Activated CD8-positive, alpha-beta T cell treated with anti-CD3 and anti-CD28 coated beads, Interleukin-2, amount 10 ng/mL, durations not matched to agents 7 days and 5 days (primary cell): ENCODE measurements around the gene ZNF469. TPM values are rescaled to one million over a fixed set of nuclear protein-coding genes. Genes with fewer than 3 reads are reported as not detected.

Experiments
- ATAC-seq: fragments of 150-1000 bp; cut with Tn5 transposase; one replicate; pipeline ENCODE4 v1.10.0; 2021; ENCODE audit warnings: moderate library complexity
- CTCF ChIA-PET: fragments of 350-600 bp; sonication (Branson Sonifier 250); formaldehyde crosslinking; loops from one replicate; lab custom pipeline; 2021; ENCODE audit warnings: antibody characterized with exemption; lab: Charles Lee
- POLR2A ChIA-PET: fragments of 350-600 bp; sonication (Branson Sonifier 250); formaldehyde crosslinking; loops from one replicate; lab custom pipeline; 2021; ENCODE audit warnings: antibody characterized with exemption; lab: Charles Lee
- DNase-seq: peaks from one replicate; pipeline ENCODE4 v3.0.0-alpha.2; 2020
- H3K27ac Mint-ChIP-seq: one replicate; pipeline ENCODE4 v1.8.0; 2021; ENCODE audit warnings: mild to moderate bottlenecking, mixed read lengths
- H3K27me3 Mint-ChIP-seq: one replicate; pipeline ENCODE4 v1.8.0; 2021; ENCODE audit warnings: low read depth, mixed read lengths
- H3K36me3 Mint-ChIP-seq: one replicate; pipeline ENCODE4 v1.8.0; 2021; ENCODE audit warnings: low read depth, mixed read lengths
- H3K4me1 Mint-ChIP-seq: one replicate; pipeline ENCODE4 v1.8.0; 2021; ENCODE audit warnings: low read depth, mixed read lengths
- H3K4me3 Mint-ChIP-seq: one replicate; pipeline ENCODE4 v1.8.0; 2021; ENCODE audit warnings: mild to moderate bottlenecking, mixed read lengths
- H3K9me3 Mint-ChIP-seq: one replicate; pipeline ENCODE4 v1.8.0; 2022; ENCODE audit warnings: mixed read lengths; ENCODE audit not compliant: insufficient read depth
- total RNA-seq, 2 experiments: library from RNA; stranded (reverse); gene quantifications; one replicate each; pipeline ENCODE4 v1.2.3, GENCODE V29; 2021

Gene ZNF469
- total RNA-seq, 2 experiments from 2014 or later: 0.66 to 0.83 TPM

DNA sequence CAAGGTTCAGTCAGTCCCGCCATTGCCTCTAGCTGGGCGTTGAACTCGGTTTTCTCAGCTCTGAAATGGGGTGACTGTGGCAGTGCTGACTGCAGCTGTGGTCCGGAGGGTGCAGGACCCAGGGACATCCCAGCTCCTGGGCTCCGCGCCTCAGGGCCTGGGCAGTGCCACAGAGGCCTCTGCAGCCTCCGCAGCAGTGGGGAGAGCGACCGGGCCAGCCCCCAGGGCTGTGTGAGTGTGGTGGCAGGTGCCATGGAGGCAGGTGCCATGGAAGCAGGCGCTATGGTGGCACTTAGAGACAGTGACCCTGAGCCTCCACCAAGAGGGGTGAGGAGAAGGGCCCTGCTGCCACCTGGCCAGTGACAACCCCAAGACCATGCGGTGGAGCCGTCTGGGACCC is 30.9 kb downstream of the ZNF469 start:
- ChIA-PET POLR2A (no interaction called here), CTCF (no interaction called here)
- no peaks in the 10 kb centered on the region for H3K27me3 Mint-ChIP-seq
- peaks cover under 1% of the 10 kb centered on the region for H3K4me1 Mint-ChIP-seq
- H3K4me3 Mint-ChIP-seq: no peak overlapping the region
- H3K36me3 Mint-ChIP-seq: no peaks in the 10 kb centered on the region
- H3K9me3 Mint-ChIP-seq: no peaks in the 10 kb centered on the region
- ATAC-seq (no peak), DNase-seq (no peak)
- H3K27ac Mint-ChIP-seq: no peak overlapping the region

DNA sequence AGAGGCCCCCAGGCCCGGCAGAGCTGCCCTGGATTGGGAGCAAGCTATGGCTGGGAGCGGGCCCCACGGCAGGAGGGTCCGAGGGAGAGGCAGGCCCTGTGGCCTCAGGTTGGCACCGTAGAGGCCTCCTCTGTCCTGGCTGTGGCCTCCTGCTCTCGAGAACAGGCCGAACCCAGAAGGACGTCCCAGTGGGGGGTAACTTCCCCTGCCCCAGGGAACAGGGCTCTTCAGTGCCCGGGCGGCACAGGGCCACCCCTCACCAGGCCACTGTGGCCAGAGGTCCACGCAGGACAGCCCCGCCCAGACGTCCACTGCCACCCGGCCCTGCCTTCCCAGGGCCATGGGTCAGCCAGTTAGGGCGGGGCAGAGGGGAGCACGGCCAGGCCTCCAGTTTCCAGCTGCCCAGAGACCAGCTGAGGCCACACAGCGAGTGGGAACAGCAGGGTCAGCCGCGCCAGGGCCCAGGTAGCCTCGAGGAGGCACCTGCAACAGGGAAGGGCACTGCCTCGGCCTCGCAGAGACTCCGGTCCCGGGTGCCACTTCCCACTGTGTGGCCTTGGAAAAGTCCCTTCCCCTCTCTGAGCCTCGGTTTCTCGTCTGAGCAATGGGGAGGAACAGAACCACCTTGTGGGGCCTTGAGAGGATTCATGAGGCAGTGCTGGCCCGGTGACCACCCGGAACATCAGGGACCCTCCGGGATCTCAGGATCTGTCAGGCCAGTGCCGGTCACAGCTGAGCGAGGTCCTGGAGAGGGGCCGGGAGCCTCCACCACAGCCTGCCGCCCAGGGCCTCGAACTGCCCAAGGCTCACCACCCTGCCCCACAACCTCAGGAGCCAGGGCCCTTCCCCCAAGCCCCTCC is 32.0 kb downstream of the ZNF469 start:
- Mint-ChIP-seq H3K36me3 (no peaks in the 10 kb centered on the region), H3K4me3 (no peak overlapping the region), H3K27me3 (no peaks in the 10 kb centered on the region), H3K9me3 (no peaks in the 10 kb centered on the region), H3K27ac (no peak overlapping the region), H3K4me1 (no peaks in the 10 kb centered on the region)
- DNase-seq (no peak), ATAC-seq (no peak)
- ChIA-PET CTCF (no interaction called here), POLR2A (no interaction called here)

DNA sequence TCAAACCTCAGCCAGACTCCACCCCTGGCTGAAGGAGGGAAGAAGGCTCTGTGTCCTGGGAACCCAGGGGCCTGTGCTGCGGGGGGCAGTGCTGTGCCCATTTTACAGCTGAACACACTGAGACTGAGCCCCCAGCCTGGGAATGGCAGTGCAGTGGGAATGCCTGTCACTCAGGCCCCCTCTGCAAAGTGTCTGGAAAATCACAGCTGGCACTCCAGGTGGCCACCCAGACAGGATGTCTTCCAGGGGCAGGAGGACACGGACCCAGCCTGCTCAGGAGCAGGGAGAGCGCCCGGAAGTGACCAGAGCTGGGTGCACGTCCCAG is 32.6 kb downstream of the ZNF469 start:
- Mint-ChIP-seq H3K27ac (no peak overlapping the region), H3K36me3 (no peaks in the 10 kb centered on the region), H3K4me1 (no peaks in the 10 kb centered on the region), H3K27me3 (no peaks in the 10 kb centered on the region), H3K9me3 (no peaks in the 10 kb centered on the region), H3K4me3 (no peak overlapping the region)
- ChIA-PET CTCF (interaction anchor here (1.1 kb wide), 1 partner anchor 22 kb away, joined by 4 read pairs; no protein-coding TSS in a partner anchor), POLR2A (no interaction called here)
- DNase-seq (no peak), ATAC-seq (no peak)

DNA sequence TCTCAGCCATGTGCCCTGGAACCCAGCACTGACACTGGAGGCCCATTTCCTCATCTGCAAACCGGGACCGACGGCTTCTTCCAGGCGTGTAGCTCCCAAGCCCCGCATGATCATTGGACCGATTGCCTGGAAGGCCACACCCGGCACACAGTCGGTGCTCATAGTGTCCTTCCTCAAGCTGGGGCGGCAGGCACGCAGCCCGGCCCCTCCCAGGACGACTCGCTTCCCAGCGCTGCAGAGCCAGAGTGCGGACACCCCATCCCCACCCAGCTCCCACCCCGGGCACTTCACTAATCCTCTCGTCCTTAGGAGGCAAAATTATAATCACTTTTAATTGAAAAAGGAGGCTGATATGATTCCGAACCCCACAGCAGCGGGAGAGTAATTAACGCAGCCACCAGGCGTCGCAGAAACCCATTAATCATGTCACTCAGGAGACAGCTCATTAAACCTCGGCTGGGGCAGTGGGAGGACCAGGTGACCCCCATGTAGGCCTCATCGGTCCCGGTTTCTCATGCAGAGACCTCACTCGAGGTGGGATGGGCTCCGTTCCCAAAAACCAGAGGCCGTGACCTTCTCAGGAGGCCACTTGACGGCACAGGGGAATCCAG is 33.1 kb downstream of the ZNF469 start:
- POLR2A ChIA-PET: no interaction called here
- Mint-ChIP-seq H3K27ac (no peak overlapping the region), H3K36me3 (no peaks in the 10 kb centered on the region), H3K4me1 (no peaks in the 10 kb centered on the region), H3K9me3 (no peaks in the 10 kb centered on the region), H3K27me3 (no peaks in the 10 kb centered on the region), H3K4me3 (no peak overlapping the region)
- ATAC-seq (no peak), DNase-seq (no peak)
- CTCF ChIA-PET: interaction anchor here (1.1 kb wide), 1 partner anchor 22 kb away, joined by 4 read pairs; no protein-coding TSS in a partner anchor

DNA sequence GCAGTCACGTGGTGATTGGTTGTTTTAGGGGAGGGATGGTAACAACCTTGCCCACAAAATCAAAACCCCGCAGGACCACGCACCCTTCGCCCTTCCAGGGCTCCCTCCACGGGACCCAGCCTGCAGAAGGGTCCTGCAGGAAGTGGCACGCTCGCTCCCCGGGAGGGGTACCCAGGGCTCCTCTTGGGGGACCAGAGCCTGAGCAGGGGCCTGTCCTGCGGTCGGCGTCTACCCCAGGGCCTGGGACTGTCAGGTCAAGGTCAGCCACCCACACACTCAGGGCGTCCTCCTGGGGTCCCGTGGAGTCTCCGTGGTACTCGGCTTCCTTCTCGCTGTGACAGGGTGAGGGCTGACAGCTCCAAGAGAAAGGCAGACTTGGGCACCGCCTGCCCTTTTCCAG is 33.9 kb downstream of the ZNF469 start:
- Mint-ChIP-seq H3K4me1 (no peaks in the 10 kb centered on the region), H3K27me3 (no peaks in the 10 kb centered on the region), H3K4me3 (no peak overlapping the region), H3K9me3 (no peaks in the 10 kb centered on the region), H3K27ac (no peak overlapping the region), H3K36me3 (no peaks in the 10 kb centered on the region)
- POLR2A ChIA-PET: no interaction called here
- ATAC-seq (no peak), DNase-seq (no peak)
- CTCF ChIA-PET: no interaction called here

GRCh38 chr16:88417684-88418476 is 35.1 kb downstream of the ZNF469 start:
- H3K36me3 Mint-ChIP-seq: no peaks in the 10 kb centered on the region
- H3K4me3 Mint-ChIP-seq: no peak overlapping the region
- H3K4me1 Mint-ChIP-seq: no peaks in the 10 kb centered on the region
- H3K9me3 Mint-ChIP-seq: no peaks in the 10 kb centered on the region
- ChIA-PET CTCF (interaction anchor here (1.2 kb wide), 1 partner anchor 131 kb away, joined by 3 read pairs; no protein-coding TSS in a partner anchor), POLR2A (no interaction called here)
- no peak for DNase-seq
- ATAC-seq: no peak
- H3K27ac Mint-ChIP-seq: no peak overlapping the region
- H3K27me3 Mint-ChIP-seq: peaks cover 3% of the 10 kb centered on the region

GRCh38 chr16:88418869-88419268 is 36.1 kb downstream of the ZNF469 start:
- CTCF ChIA-PET: no interaction called here
- ATAC-seq: no peak
- H3K27me3 Mint-ChIP-seq: peaks cover 3% of the 10 kb centered on the region
- H3K4me3 Mint-ChIP-seq: no peak overlapping the region
- H3K36me3 Mint-ChIP-seq: no peaks in the 10 kb centered on the region
- H3K4me1 Mint-ChIP-seq: no peaks in the 10 kb centered on the region
- no peaks in the 10 kb centered on the region for H3K9me3 Mint-ChIP-seq
- H3K27ac Mint-ChIP-seq: no peak overlapping the region
- POLR2A ChIA-PET: no interaction called here
- no peak for DNase-seq

DNA sequence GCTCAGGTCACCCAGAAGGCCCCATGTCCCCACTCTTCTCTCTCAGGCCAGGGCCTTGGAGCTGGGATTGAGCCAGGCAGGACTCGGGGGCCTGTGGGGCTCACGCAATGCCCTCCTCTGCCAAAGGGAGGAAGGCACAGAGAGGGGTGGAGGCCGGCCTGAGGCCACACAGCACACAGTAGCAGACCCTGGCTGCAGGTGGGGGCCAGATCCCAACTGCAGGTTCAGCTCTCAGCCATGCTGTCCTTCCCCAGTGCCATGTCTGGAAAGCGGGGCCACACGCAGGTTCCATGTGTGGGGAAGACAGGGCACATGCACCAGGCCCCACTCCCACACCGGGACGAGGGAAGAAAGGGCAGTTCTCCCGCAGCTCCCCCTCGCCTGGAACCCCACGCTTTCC is 37.0 kb downstream of the ZNF469 start:
- ATAC-seq (no peak), DNase-seq (no peak)
- H3K4me3 Mint-ChIP-seq: no peak overlapping the region
- no peaks in the 10 kb centered on the region for H3K9me3 Mint-ChIP-seq
- H3K27ac Mint-ChIP-seq: no peak overlapping the region
- H3K4me1 Mint-ChIP-seq: no peaks in the 10 kb centered on the region
- peaks cover 7% of the 10 kb centered on the region for H3K27me3 Mint-ChIP-seq
- CTCF ChIA-PET: no interaction called here
- POLR2A ChIA-PET: no interaction called here
- H3K36me3 Mint-ChIP-seq: no peaks in the 10 kb centered on the region

DNA sequence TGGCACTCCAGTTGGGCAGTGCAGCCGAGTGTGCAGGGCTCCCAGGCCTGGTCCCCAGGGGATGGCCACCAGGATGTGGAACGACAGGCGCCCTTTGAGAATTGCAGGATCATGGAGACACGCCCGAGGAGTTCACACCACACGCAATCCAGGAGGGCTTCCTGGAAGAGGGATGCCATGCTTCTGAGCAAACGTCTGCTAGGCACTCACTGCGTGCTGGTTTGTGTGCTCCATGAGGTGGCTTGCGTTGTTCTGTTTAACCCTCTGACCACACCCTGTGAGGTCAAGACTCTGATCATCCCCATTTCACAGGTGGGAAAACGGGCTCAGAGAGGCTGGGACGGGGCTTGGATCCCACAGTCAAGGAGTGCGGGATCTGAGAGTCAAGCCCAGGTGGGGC is 37.7 kb downstream of the ZNF469 start:
- DNase-seq: no peak
- Mint-ChIP-seq H3K4me1 (no peaks in the 10 kb centered on the region), H3K27ac (no peak overlapping the region), H3K4me3 (no peak overlapping the region), H3K27me3 (peaks cover 7% of the 10 kb centered on the region), H3K36me3 (no peaks in the 10 kb centered on the region), H3K9me3 (no peaks in the 10 kb centered on the region)
- no peak for ATAC-seq
- ChIA-PET POLR2A (no interaction called here), CTCF (no interaction called here)

GRCh38 chr16:88421301-88421700 is 38.5 kb downstream of the ZNF469 start:
- no peak overlapping the region for H3K27ac Mint-ChIP-seq
- no peak overlapping the region for H3K4me3 Mint-ChIP-seq
- no peaks in the 10 kb centered on the region for H3K4me1 Mint-ChIP-seq
- no peaks in the 10 kb centered on the region for H3K36me3 Mint-ChIP-seq
- DNase-seq (no peak), ATAC-seq (no peak)
- H3K9me3 Mint-ChIP-seq: no peaks in the 10 kb centered on the region
- H3K27me3 Mint-ChIP-seq: peaks cover 7% of the 10 kb centered on the region
- ChIA-PET POLR2A (interaction anchor here (0.6 kb wide), 1 partner anchor 810 kb away, joined by 3 read pairs; no protein-coding TSS in a partner anchor), CTCF (no interaction called here)

DNA sequence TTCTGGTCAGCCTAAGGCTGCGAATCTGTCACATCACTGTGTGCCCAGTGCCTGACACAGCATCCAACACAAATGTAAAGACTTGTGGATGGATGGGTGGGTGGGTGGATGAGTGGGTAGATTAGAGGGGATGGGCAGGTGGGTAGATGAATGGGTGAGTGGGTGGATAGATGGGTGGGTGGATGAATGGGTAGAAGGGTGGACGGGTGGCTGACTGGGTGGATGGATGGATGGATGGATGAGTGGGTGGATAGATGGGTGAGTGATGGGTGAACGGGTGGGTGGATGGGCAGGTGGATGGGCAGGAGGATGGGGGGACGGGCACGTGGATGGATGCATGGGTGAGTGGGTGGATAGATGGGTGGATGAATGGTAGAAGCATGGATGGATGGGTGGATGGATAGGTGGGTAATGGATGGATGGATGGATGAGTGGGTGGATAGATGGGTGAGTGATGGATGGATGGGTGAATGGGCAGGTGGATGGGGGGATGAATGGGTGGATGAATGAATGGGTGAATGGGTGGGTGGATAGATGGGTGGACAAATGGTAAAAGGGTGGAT is 39.2 kb downstream of the ZNF469 start:
- H3K4me3 Mint-ChIP-seq: no peak overlapping the region

More for the DNA sequence above, 39.2 kb downstream of the ZNF469 start:
- no peaks in the 10 kb centered on the region for H3K36me3 Mint-ChIP-seq
- ATAC-seq (no peak), DNase-seq (no peak)
- no peaks in the 10 kb centered on the region for H3K4me1 Mint-ChIP-seq
- no peak overlapping the region for H3K27ac Mint-ChIP-seq
- H3K9me3 Mint-ChIP-seq: no peaks in the 10 kb centered on the region
- CTCF ChIA-PET: no interaction called here
- POLR2A ChIA-PET: no interaction called here
- peaks cover 7% of the 10 kb centered on the region for H3K27me3 Mint-ChIP-seq
